GM12872 (cell line): ENCODE results near the gene HELZ.

Source experiments
- TF ChIP-seq, protein P1 (sequence below): IDR thresholded peaks from 3 replicates; pipeline ENCODE4 v1.5.1; 2011; ENCODE audit warnings: low read depth, mild to moderate bottlenecking, low read length, moderate library complexity; ENCODE audit not compliant: insufficient read depth

The HELZ gene

GRCh38 chr17:67127925-67128324, 117.1 kb downstream of the HELZ start:
- TF ChIP-seq, protein P1, sequence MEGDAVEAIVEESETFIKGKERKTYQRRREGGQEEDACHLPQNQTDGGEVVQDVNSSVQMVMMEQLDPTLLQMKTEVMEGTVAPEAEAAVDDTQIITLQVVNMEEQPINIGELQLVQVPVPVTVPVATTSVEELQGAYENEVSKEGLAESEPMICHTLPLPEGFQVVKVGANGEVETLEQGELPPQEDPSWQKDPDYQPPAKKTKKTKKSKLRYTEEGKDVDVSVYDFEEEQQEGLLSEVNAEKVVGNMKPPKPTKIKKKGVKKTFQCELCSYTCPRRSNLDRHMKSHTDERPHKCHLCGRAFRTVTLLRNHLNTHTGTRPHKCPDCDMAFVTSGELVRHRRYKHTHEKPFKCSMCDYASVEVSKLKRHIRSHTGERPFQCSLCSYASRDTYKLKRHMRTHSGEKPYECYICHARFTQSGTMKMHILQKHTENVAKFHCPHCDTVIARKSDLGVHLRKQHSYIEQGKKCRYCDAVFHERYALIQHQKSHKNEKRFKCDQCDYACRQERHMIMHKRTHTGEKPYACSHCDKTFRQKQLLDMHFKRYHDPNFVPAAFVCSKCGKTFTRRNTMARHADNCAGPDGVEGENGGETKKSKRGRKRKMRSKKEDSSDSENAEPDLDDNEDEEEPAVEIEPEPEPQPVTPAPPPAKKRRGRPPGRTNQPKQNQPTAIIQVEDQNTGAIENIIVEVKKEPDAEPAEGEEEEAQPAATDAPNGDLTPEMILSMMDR, result no peak

DNA sequence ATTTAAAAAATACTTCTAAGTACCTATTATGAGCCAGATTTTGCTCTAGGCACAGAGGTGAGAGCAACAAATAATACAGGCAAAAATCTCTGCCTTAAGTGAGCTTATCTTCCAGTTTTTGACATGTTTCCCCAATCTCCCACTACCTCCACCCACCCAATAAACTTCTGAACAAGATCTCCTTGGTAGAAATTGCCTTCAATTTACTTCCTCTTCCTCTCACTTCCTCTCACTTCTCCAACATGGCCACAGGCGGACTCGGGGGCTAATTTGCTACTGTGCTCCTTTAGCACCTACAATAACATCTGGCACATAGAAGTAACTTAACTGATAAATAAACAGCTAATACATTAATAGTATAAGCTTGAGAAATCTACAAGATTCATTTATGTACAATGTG, 118.0 kb downstream of the HELZ start:
- TF ChIP-seq, protein P1, result no peak

DNA sequence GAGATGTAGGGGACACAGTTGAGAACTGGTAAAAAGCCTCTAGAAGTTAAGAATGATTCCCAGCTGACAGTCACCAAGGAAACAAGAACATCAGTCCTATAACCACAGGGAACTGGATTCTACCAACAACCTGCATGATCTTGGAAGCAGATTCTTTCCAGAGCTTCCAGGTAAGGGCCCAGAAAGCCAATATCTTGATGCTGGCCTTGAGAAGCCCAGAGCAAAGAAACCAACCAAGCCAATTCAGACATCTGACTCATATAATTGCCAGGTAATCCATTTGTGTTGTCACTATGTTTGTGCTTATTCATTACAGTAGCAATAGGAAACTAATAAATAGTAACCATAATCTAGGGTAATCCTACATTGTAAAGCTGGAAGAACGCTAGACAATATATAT, 119.1 kb downstream of the HELZ start:
- TF ChIP-seq, protein P1, result no peak

DNA sequence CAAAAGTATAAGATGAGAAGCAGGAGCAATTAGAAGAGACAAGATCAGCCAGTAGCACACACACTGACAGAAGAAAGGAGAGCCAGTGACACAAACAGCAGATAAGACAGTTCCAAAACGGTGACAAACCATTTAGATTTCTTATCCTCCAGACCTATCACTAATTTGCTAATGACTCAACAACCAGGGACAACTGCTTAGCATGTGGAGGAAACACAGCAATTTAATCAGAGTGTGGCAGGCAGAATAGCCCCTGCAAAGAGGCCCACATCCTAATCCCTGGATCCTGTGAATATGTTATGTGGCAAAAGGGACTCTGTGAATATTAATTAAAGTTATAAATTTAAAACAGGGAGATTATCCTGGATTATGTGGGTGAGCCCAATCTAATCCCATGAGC, 119.6 kb downstream of the HELZ start:
- TF ChIP-seq, protein P1, result no peak

DNA sequence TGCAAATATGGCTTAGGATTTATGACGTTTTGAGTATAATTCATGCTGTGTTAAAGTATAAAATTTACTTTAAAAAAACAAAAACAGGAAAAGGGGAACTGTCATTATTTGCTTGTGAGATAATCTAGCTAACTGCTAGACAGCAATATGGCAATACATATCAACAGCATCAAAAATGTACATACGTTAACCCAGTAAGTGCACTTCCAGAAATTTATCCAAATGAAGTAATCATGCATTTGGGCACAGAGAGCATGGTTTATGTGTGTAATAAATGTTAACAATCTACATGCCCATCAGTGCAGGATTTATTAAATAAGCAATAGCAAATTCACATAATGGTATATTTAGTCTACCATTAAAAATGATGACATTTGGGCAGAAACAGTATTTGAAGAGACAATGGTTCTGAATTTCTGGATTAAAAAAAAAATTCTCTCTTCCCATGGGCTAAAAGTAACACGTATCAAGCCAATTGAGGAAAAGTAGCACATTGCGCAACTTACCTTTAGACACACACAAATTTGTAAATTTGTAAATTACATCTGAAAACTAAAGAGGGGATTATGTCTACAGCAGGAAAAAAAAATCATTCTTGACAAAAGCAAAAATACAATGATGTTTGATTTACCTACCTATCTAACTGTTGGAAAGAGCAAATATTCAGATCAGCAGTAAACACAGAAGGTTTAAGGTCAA, 120.4 kb downstream of the HELZ start:
- TF ChIP-seq, protein P1, result no peak

DNA sequence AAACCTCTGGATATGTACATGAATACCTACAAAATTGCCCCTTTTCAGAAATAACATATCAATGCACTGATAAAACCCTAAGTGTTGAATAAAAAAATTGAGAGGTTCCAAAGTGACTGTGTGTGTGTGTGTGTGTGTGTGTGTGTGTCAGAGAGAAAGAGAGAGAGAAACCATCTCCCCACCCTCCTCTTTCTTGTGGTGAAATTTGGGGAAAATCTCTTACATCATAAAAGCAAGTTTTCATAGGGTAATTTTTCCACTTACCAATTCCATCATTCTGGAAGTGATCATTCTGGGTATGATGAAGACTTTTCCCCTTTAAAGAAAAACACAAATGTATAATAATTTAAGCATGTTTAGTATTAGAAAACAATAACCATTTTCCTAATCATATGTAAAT, 121.3 kb downstream of the HELZ start:
- TF ChIP-seq, protein P1, result no peak

DNA sequence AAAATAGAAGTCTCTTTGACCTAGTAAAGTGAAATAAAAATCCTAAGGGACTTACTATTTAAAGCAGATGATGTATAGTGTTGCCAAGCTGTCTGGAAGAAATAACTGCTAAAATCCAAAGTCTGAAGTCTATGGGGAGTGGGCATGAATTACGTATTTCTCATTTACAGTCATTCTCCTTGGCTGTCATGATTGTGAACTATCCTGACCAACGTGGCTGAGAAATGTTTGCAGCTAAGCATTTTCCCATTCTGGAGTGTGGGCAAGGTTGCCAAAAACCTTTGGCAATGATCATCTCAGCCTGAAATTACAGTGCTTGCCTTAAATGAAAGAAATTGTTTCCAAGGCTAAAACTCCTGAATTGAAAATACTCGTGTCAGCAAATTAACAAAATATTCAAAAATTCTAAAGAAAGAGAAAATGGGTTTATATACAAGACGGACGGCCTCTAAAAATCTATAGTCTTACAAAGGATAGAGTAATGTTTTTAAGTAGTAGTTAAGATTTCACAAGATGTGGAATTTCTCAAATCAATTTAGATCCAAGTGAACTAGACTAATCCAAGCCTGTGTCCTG, 123.6 kb downstream of the HELZ start:
- TF ChIP-seq, protein P1, result no peak
